ENCODE data around the gene CD19. TPM values are rescaled to one million over a fixed set of nuclear protein-coding genes. Genes with fewer than 3 reads are reported as not detected.
"Not testable (repeated sequence)": the region's sequence is repeated elsewhere in the genome, so short reads cannot be mapped to it uniquely, and the experiment has no call there.

The CD19 gene
- total RNA-seq = under 1 TPM in 1 of 2 experiments, not detected in 1; 0.34 TPM

DNA sequence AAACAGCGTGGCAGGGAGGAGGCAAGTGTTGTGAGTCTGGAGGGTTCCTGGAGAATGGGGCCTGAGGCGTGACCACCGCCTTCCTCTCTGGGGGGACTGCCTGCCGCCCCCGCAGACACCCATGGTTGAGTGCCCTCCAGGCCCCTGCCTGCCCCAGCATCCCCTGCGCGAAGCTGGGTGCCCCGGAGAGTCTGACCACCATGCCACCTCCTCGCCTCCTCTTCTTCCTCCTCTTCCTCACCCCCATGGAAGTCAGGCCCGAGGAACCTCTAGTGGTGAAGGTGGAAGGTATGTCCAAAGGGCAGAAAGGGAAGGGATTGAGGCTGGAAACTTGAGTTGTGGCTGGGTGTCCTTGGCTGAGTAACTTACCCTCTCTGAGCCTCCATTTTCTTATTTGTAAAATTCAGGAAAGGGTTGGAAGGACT, at the start of gene CD19:
TSS of gene CD19 (plus strand) at position 171 of the 425 bp plus-strand sequence. CDS start at position 201, 30 bp downstream.
- CTCF ChIA-PET = interaction anchor here (0.7 to 1.6 kb wide), 2 partner anchors 14 to 110 kb away, joined by 3 read pairs; no protein-coding TSS in a partner anchor
- POLR2A ChIA-PET = no interaction called here

DNA sequence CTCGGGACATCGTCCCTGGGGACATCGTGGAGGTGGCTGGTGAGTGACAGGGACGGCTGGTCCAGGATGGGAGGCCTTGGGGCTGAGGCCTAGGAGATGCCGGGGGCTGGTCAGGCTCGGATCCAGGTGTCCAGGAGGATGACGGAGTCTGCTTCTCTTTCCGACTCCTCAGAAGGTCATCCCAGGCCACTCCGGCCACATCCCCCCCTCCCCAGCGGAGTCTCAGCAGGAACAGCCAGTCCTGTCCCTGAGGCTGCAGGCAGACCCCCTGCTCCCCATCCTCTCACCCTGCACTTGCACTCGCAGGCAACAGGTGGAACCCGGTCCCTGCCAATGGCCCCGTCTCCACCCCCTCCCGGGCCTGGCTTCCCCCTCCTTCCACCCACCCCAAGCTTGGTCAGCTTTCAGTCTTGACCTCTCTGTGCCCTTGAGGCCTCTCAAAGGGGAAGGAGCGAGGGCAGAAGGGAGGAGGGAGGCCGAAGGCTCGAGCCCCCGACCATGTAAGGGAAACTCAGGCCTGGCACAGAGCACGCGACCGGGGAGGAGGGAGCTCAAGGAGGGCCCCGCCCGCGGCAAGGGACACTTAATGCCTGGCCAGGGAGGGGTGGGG, 49.1 kb upstream of the CD19 start:
- ChIA-PET CTCF (no interaction called here), POLR2A (no interaction called here)

- ChIA-PET CTCF (interaction anchor here (1.0 kb wide), 1 partner anchor 62 kb away, joined by 3 read pairs; no protein-coding TSS in a partner anchor), POLR2A (interaction anchor here (1.0 kb wide), 1 partner anchor 36 kb away, joined by 3 read pairs; no protein-coding TSS in a partner anchor)
Measured at GRCh38 chr16:28883221-28883996, 48.4 kb upstream of the CD19 start.

- ChIA-PET CTCF (interaction anchor here (1.0 kb wide), 1 partner anchor 61 kb away, joined by 3 read pairs; no protein-coding TSS in a partner anchor), POLR2A (interaction anchor here (1.0 kb wide), 1 partner anchor 35 kb away, joined by 3 read pairs; no protein-coding TSS in a partner anchor)
Measured at GRCh38 chr16:28884045-28884444, 47.7 kb upstream of the CD19 start.

GRCh38 chr16:28886945-28887344, 44.8 kb upstream of the CD19 start:
- ChIA-PET POLR2A (interaction anchor here (0.6 kb wide), 1 partner anchor 393 kb away, joined by 3 read pairs; no protein-coding TSS in a partner anchor), CTCF (no interaction called here)

- POLR2A ChIA-PET = not testable (repeated sequence)
- CTCF ChIA-PET = interaction anchor here (0.7 to 0.9 kb wide), 2 partner anchors 26 to 36 kb away, joined by 3 read pairs; no protein-coding TSS in a partner anchor
Measured at GRCh38 chr16:28890355-28890754, 41.4 kb upstream of the CD19 start.

GRCh38 chr16:28891964-28892890, 39.5 kb upstream of the CD19 start:
- CTCF ChIA-PET = no interaction called here
- POLR2A ChIA-PET = no interaction called here

- ChIA-PET CTCF (no interaction called here), POLR2A (no interaction called here)
Measured at GRCh38 chr16:28893291-28893690, 38.5 kb upstream of the CD19 start.

- POLR2A ChIA-PET = interaction anchor here (0.6 kb wide), 1 partner anchor 1581 kb away, joined by 4 read pairs; no protein-coding TSS in a partner anchor
- CTCF ChIA-PET = no interaction called here
Measured at GRCh38 chr16:28895609-28896008, 36.2 kb upstream of the CD19 start.

DNA sequence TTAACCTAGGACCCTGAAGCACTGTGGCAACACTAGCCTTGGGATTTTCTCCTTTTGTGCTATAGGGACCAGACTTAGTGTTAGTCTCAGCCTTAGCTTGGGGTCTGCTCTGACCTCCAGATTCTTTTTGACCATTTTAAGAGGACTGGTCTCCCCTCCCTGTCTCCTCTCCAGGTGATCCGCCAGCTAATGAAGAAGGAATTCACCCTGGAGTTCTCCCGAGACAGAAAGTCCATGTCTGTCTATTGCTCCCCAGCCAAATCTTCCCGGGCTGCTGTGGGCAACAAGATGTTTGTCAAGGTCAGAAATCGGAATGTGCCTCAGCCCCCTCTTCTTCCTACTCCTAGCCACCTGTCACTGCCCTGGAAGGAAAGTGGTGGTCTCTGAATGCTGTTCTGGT, 33.9 kb upstream of the CD19 start:
- ChIA-PET POLR2A (no interaction called here), CTCF (no interaction called here)

DNA sequence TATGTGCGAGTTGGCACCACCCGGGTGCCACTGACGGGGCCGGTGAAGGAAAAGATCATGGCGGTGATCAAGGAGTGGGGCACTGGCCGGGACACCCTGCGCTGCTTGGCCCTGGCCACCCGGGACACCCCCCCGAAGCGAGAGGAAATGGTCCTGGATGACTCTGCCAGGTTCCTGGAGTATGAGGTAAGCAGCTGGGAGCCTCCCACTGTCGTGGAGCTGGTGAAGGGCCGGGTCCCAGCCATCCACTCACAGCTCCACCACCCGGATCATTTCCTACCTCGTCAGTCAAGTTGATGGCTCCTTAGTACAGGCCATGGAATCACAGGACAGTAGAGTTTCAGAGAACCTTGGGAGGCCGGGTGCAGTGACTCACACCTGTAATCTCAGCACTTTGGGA, 33.5 kb upstream of the CD19 start:
- ChIA-PET CTCF (interaction anchor here (0.6 kb wide), 1 partner anchor 25 kb away, joined by 3 read pairs; no protein-coding TSS in a partner anchor), POLR2A (no interaction called here)

GRCh38 chr16:28898942-28899341, 32.8 kb upstream of the CD19 start:
- ChIA-PET CTCF (interaction anchor here (0.6 kb wide), 1 partner anchor 25 kb away, joined by 3 read pairs; no protein-coding TSS in a partner anchor), POLR2A (no interaction called here)

- CTCF ChIA-PET = no interaction called here
Measured at GRCh38 chr16:28899882-28900590, 31.7 kb upstream of the CD19 start.

DNA sequence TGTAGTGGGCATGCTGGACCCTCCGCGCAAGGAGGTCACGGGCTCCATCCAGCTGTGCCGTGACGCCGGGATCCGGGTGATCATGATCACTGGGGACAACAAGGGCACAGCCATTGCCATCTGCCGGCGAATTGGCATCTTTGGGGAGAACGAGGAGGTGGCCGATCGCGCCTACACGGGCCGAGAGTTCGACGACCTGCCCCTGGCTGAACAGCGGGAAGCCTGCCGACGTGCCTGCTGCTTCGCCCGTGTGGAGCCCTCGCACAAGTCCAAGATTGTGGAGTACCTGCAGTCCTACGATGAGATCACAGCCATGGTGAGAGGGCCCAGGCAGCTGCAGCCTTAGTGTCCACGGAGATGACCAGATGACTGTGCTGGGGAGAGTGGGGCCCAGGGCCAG, 31.2 kb upstream of the CD19 start:
- ChIA-PET POLR2A (interaction anchor here (0.7 kb wide), 1 partner anchor 20 kb away, joined by 3 read pairs; no protein-coding TSS in a partner anchor), CTCF (no interaction called here)

More at GRCh38 chr16:28899882-28900590, 31.7 kb upstream of the CD19 start:
- POLR2A ChIA-PET = interaction anchor here (0.7 kb wide), 1 partner anchor 19 kb away, joined by 3 read pairs; no protein-coding TSS in a partner anchor

DNA sequence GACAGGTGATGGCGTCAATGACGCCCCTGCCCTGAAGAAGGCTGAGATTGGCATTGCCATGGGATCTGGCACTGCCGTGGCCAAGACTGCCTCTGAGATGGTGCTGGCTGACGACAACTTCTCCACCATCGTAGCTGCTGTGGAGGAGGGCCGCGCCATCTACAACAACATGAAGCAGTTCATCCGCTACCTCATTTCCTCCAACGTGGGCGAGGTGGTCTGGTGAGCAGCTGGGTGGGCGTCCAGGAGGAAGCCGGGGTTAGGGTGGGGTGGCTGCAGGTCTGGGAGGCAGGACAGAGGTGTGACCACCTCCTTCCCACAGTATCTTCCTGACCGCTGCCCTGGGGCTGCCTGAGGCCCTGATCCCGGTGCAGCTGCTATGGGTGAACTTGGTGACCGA, 29.9 kb upstream of the CD19 start:
- ChIA-PET POLR2A (no interaction called here), CTCF (no interaction called here)

- CTCF ChIA-PET = no interaction called here
- POLR2A ChIA-PET = no interaction called here
Measured at GRCh38 chr16:28902909-28903308, 28.9 kb upstream of the CD19 start.

GRCh38 chr16:28903344-28904042, 28.3 kb upstream of the CD19 start:
- POLR2A ChIA-PET = interaction anchor here (0.6 kb wide), 2 partner anchors 50 to 63 kb away, joined by 4 to 5 read pairs; no protein-coding TSS in a partner anchor
- CTCF ChIA-PET = no interaction called here

- CTCF ChIA-PET = no interaction called here
- POLR2A ChIA-PET = interaction anchor here (0.6 kb wide), 2 partner anchors 49 to 62 kb away, joined by 4 to 5 read pairs; no protein-coding TSS in a partner anchor
Measured at GRCh38 chr16:28904363-28904762, 27.4 kb upstream of the CD19 start.
